ENCODE data around the gene REELD1. TPM values are rescaled to one million over a fixed set of nuclear protein-coding genes. Genes with fewer than 3 reads are reported as not detected.

REELD1 gene
- total RNA-seq, 1 experiment from 2014 or later: not detected

DNA sequence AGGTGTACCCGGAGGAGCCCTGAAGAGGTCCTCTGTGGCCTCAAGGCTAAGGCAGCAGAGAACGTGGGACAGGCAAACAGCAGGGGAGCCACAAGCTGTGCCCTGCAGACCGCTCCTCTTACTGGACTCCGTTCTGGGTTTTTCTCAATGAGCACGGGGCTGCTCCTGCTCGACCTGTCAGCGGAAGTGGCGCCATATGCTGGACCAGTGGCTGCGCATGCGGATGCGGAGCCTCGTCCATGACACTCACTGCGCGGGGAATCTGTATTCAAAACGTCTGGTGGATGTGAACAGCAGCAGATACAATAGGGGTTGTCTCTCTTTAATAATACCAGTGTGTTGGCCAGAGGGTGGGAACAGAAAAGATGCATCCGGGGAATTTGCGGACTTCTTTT lies 29.5 kb downstream of the REELD1 start:
- H3K27me3 ChIP-seq (ENCODE audit: insufficient read depth, low read depth): no peaks in the 10 kb centered on the region
- peaks cover 13% of the 10 kb centered on the region for H3F3A ChIP-seq (ENCODE audit: insufficient read depth, low read depth)
- H3K9me3 ChIP-seq (ENCODE audit: insufficient read depth, low read depth): no peaks in the 10 kb centered on the region
- no peak overlapping the region for H3K4me3 ChIP-seq
- no peak overlapping the region for H2AFZ ChIP-seq
- H3K27ac ChIP-seq: no peak overlapping the region
- DNase-seq: no peak
- no peaks in the 10 kb centered on the region for H3K36me3 ChIP-seq (ENCODE audit: low read depth)
- no TSS peak for BruUV-seq (replicated peaks)
- no peaks in the 10 kb centered on the region for H4K20me1 ChIP-seq (ENCODE audit: insufficient read depth)
- intact Hi-C loops (cut with micrococcal nuclease; ENCODE audit: unreplicated experiment): no loop called here
- CTCF ChIA-PET: no interaction called here
- POLR2A ChIA-PET (ENCODE audit: unreplicated experiment): no interaction called here
- peaks cover 33% of the 10 kb centered on the region for H3K4me1 ChIP-seq (replicated peaks; ENCODE audit: insufficient read depth)
- no peaks in the 10 kb centered on the region for H3K9me2 ChIP-seq (ENCODE audit: insufficient read depth)
- no peak overlapping the region for H3K4me2 ChIP-seq
- H3K79me2 ChIP-seq (ENCODE audit: low read depth): no peaks in the 10 kb centered on the region
- no peak for TF ChIP-seq EZH2 (IDR thresholded peaks at IDR 0.05; ENCODE audit: low read depth)
- TF ChIP-seq, protein P1, sequence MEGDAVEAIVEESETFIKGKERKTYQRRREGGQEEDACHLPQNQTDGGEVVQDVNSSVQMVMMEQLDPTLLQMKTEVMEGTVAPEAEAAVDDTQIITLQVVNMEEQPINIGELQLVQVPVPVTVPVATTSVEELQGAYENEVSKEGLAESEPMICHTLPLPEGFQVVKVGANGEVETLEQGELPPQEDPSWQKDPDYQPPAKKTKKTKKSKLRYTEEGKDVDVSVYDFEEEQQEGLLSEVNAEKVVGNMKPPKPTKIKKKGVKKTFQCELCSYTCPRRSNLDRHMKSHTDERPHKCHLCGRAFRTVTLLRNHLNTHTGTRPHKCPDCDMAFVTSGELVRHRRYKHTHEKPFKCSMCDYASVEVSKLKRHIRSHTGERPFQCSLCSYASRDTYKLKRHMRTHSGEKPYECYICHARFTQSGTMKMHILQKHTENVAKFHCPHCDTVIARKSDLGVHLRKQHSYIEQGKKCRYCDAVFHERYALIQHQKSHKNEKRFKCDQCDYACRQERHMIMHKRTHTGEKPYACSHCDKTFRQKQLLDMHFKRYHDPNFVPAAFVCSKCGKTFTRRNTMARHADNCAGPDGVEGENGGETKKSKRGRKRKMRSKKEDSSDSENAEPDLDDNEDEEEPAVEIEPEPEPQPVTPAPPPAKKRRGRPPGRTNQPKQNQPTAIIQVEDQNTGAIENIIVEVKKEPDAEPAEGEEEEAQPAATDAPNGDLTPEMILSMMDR (conservative IDR thresholded peaks at IDR 0.05): no peak

DNA sequence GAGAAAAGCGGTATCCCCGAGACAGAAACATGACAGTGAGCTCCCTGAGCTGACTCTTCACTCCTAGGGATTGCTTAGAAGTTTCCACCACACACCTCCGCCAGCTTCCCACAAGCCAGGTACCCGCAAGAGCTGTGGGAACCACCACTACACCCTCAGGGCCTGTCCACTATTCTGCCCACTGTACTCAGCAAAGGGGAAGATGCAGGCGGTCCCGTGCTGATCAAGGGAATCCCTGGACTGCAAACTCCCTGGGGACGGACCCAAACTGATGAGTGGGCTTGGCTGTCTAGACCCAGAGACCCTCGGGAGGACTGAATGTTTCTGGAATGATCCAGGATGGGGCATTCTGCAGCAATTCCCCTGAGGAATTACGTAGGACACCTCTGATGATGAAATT lies 30.2 kb downstream of the REELD1 start:
- Histone ChIP-seq H3K4me3 (no peak overlapping the region), H3K9me2 (ENCODE audit: insufficient read depth) (no peaks in the 10 kb centered on the region), H3K4me2 (no peak overlapping the region), H2AFZ (no peak overlapping the region), H3K9me3 (ENCODE audit: insufficient read depth, low read depth) (no peaks in the 10 kb centered on the region), H3K79me2 (ENCODE audit: low read depth) (no peaks in the 10 kb centered on the region), H3K36me3 (ENCODE audit: low read depth) (no peaks in the 10 kb centered on the region), H3F3A (ENCODE audit: insufficient read depth, low read depth) (peaks cover 13% of the 10 kb centered on the region), H4K20me1 (ENCODE audit: insufficient read depth) (no peaks in the 10 kb centered on the region), H3K27me3 (ENCODE audit: insufficient read depth, low read depth) (no peaks in the 10 kb centered on the region), H3K4me1 (replicated peaks; ENCODE audit: insufficient read depth) (peaks cover 33% of the 10 kb centered on the region), H3K27ac (no peak overlapping the region)
- POLR2A ChIA-PET (ENCODE audit: unreplicated experiment): no interaction called here
- TF ChIP-seq EZH2 (IDR thresholded peaks at IDR 0.05; ENCODE audit: low read depth): no peak
- TF ChIP-seq, protein P1 (conservative IDR thresholded peaks at IDR 0.05): no peak
- intact Hi-C loops (cut with micrococcal nuclease; ENCODE audit: unreplicated experiment): no loop called here
- no TSS peak for BruUV-seq (replicated peaks)
- CTCF ChIA-PET: no interaction called here
- DNase-seq: no peak

DNA sequence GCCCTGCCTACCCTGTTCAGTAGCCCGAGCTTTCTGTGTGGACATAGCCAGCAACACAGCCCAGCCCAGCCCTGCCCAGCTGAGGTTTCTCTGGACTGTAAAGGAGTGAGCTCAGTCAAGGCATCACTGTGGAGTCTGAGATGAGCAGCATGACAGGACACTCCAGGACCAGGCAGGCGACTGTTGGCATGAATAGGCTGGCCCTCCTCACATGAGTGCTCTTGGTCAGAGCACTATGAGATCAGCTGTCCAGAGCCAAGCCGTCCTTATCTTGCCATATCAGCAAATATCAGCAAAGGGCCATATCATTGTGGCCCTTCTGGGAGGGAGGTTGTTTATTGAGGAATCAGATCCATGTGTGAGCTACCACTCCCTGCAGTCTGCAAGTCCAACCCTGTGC lies 30.9 kb downstream of the REELD1 start:
- CTCF ChIA-PET: no interaction called here
- H3K4me1 ChIP-seq (replicated peaks; ENCODE audit: insufficient read depth): peaks cover 33% of the 10 kb centered on the region
- H3K79me2 ChIP-seq (ENCODE audit: low read depth): no peaks in the 10 kb centered on the region
- POLR2A ChIA-PET (ENCODE audit: unreplicated experiment): interaction anchor here (0.6 kb wide), 1 partner anchor 71 kb away, joined by 3 read pairs; no protein-coding TSS in a partner anchor
- peak; percentile 23 to 39 for DNase-seq
- no peak overlapping the region for H3K4me2 ChIP-seq
- BruUV-seq (replicated peaks): no TSS peak
- H3K9me2 ChIP-seq (ENCODE audit: insufficient read depth): no peaks in the 10 kb centered on the region
- peaks cover 13% of the 10 kb centered on the region for H3F3A ChIP-seq (ENCODE audit: insufficient read depth, low read depth)
- intact Hi-C loops (cut with micrococcal nuclease; ENCODE audit: unreplicated experiment): no loop called here
- H4K20me1 ChIP-seq (ENCODE audit: insufficient read depth): no peaks in the 10 kb centered on the region
- H3K36me3 ChIP-seq (ENCODE audit: low read depth): no peaks in the 10 kb centered on the region
- no peak overlapping the region for H3K27ac ChIP-seq
- no peak overlapping the region for H3K4me3 ChIP-seq
- no peak overlapping the region for H2AFZ ChIP-seq
- TF ChIP-seq, protein P1 (conservative IDR thresholded peaks at IDR 0.05): no peak
- TF ChIP-seq EZH2 (IDR thresholded peaks at IDR 0.05; ENCODE audit: low read depth): no peak
- H3K9me3 ChIP-seq (ENCODE audit: insufficient read depth, low read depth): no peaks in the 10 kb centered on the region
- H3K27me3 ChIP-seq (ENCODE audit: insufficient read depth, low read depth): no peaks in the 10 kb centered on the region
